Hematopoietic multipotent progenitor cell treated with erythropoietin and hydrocortisone succinate and interleukin-3 and kit ligand, for 6 days (in vitro differentiated cells): ENCODE measurements around the gene ASPG.

Experiments used
- DNase-seq: peaks from one replicate; pipeline ENCODE4 v3.0.0-alpha.2; 2015

Gene ASPG

GRCh38 chr14:104149617-104150135 is 64.2 kb downstream of the ASPG start:
- peak; percentile 61 for DNase-seq

- peak; percentile 90 for DNase-seq
Measured at GRCh38 chr14:104150136-104151025, 64.9 kb downstream of the ASPG start.

- DNase-seq = no peak
Measured at GRCh38 chr14:104151026-104151381, 65.5 kb downstream of the ASPG start.

GRCh38 chr14:104151566-104152245 is 66.2 kb downstream of the ASPG start:
- DNase-seq = no peak

GRCh38 chr14:104152246-104152575 is 66.7 kb downstream of the ASPG start:
- no peak for DNase-seq

- DNase-seq = no peak
Measured at GRCh38 chr14:104152686-104153393, 67.3 kb downstream of the ASPG start.

GRCh38 chr14:104153394-104153755 is 67.9 kb downstream of the ASPG start:
- DNase-seq = peak; percentile 44

GRCh38 chr14:104154246-104154645 is 68.7 kb downstream of the ASPG start:
- no peak for DNase-seq

GRCh38 chr14:104155513-104155912 is 70.0 kb downstream of the ASPG start:
- no peak for DNase-seq

- no peak for DNase-seq
Measured at GRCh38 chr14:104156142-104156541, 70.6 kb downstream of the ASPG start.

GRCh38 chr14:104157016-104157928 is 71.8 kb downstream of the ASPG start:
- DNase-seq = no peak

- peak; percentile 99 for DNase-seq
Measured at GRCh38 chr14:104158827-104159798, 73.6 kb downstream of the ASPG start.

GRCh38 chr14:104159990-104160389 is 74.5 kb downstream of the ASPG start:
- no peak for DNase-seq

- no peak for DNase-seq
Measured at GRCh38 chr14:104161602-104162367, 76.3 kb downstream of the ASPG start.

- DNase-seq = no peak
Measured at GRCh38 chr14:104162495-104162894, 77.0 kb downstream of the ASPG start.

- DNase-seq = no peak
Measured at GRCh38 chr14:104163541-104163940, 78.0 kb downstream of the ASPG start.

- no peak for DNase-seq
Measured at GRCh38 chr14:104164041-104164440, 78.5 kb downstream of the ASPG start.

GRCh38 chr14:104164512-104164911 is 79.0 kb downstream of the ASPG start:
- DNase-seq = no peak
